H1 (cell line): Measurements from ENCODE around the gene ELOVL5. TPM values are rescaled to one million over a fixed set of nuclear protein-coding genes. Genes with fewer than 3 reads are reported as not detected.

Source experiments
- CTCF ChIA-PET: fragments of 300-600 bp; sonication (Branson Sonifier 250); formaldehyde crosslinking; loops from one replicate; lab custom pipeline; 2021; ENCODE audit not compliant: partially characterized antibody; lab: Charles Lee
- POLR2A ChIA-PET: fragments of 300-600 bp; sonication (Branson Sonifier 250); formaldehyde crosslinking; loops from one replicate; lab custom pipeline; 2021; ENCODE audit warnings: inconsistent platforms; ENCODE audit not compliant: partially characterized antibody; lab: Charles Lee
- DNase-seq, 2 experiments: peaks; one replicate each; pipeline versions ENCODE4 v3.0.0 to v3.0.0-alpha.2; 2010 to 2022; ENCODE audit warnings: low spot score in 2 of 2, low read depth in 1 of 2, mixed read lengths in 1 of 2
- FAIRE-seq: peaks from 2 replicates; lab custom pipeline; 2011; peaks lifted over from hg19 to GRCh38; lab: Jason Lieb, UNC
- H2AFZ ChIP-seq: 2 replicates; pipeline ENCODE4 v1.8.1; 2012; ENCODE audit warnings: low read length, inconsistent platforms
- H2AK5ac ChIP-seq: 2 replicates; pipeline ENCODE4 v1.6.1; 2013; ENCODE audit warnings: low read depth, low read length
- H2BK120ac ChIP-seq: replicated peaks from 2 replicates; pipeline ENCODE3; 2013; ENCODE audit warnings: low read depth, low read length, inconsistent platforms
- H2BK12ac ChIP-seq: 2 replicates; pipeline ENCODE4 v1.6.1; 2013; ENCODE audit warnings: low read depth, low read length
- H2BK15ac ChIP-seq: 2 replicates; pipeline ENCODE4 v1.6.1; 2013; ENCODE audit warnings: low read length
- H2BK20ac ChIP-seq: 2 replicates; pipeline ENCODE4 v1.6.1; 2013; ENCODE audit warnings: low read length
- H2BK5ac ChIP-seq: 2 replicates; pipeline ENCODE4 v1.6.1; 2013; ENCODE audit warnings: low read depth, low read length
- H3K14ac ChIP-seq: 2 replicates; pipeline ENCODE4 v1.6.1; 2013; ENCODE audit warnings: inconsistent platforms; ENCODE audit not compliant: insufficient read length
- H3K18ac ChIP-seq: 2 replicates; pipeline ENCODE4 v1.6.1; 2013; ENCODE audit warnings: low read length; ENCODE audit errors: extremely low read depth
- H3K23ac ChIP-seq: 2 replicates; pipeline ENCODE4 v1.6.1; 2013; ENCODE audit warnings: inconsistent platforms; ENCODE audit not compliant: insufficient read length
- H3K23me2 ChIP-seq: 2 replicates; pipeline ENCODE4 v1.6.1; 2013; ENCODE audit warnings: low read depth, low read length
- H3K27ac ChIP-seq: 2 replicates; pipeline ENCODE4 v1.6.1; 2011; ENCODE audit warnings: low read depth, low read length, inconsistent platforms
- H3K27me3 ChIP-seq, 4 experiments: replicated peaks in 1 of 4; 1 replicate in 1 of 4; 2 replicates in 3 of 4; pipeline versions ENCODE4 v1.6.1 to v1.8.1; 2011 to 2013; ENCODE audit warnings: low read length in 3 of 4, mild to moderate bottlenecking in 3 of 4, inconsistent platforms in 2 of 4, mixed read lengths in 2 of 4, moderate library complexity in 1 of 4; ENCODE audit not compliant: control insufficient read depth in 3 of 4, insufficient read depth in 3 of 4; ENCODE audit errors: extremely low read depth in 1 of 4
- H3K36me3 ChIP-seq, 4 experiments: 2 replicates each; pipeline versions ENCODE4 v1.6.1 to v1.8.1; 2011 to 2013; ENCODE audit warnings: mild to moderate bottlenecking in 4 of 4, low read length in 3 of 4, moderate library complexity in 2 of 4, control low read depth in 1 of 4, inconsistent platforms in 1 of 4; ENCODE audit not compliant: insufficient read depth in 4 of 4, control insufficient read depth in 2 of 4
- H3K4ac ChIP-seq: replicated peaks from 2 replicates; pipeline ENCODE3; 2013; ENCODE audit warnings: low read length, low read depth, mixed read lengths, inconsistent platforms; ENCODE audit not compliant: insufficient read length
- H3K4me1 ChIP-seq, 4 experiments: replicated peaks in 1 of 4; 1 replicate in 1 of 4; 2 replicates in 3 of 4; pipeline versions ENCODE4 v1.6.1 to v1.8.1; 2011 to 2013; ENCODE audit warnings: low read length in 3 of 4, inconsistent platforms in 2 of 4, mixed read lengths in 1 of 4; ENCODE audit not compliant: insufficient read depth in 4 of 4, control insufficient read depth in 3 of 4
- H3K4me2 ChIP-seq, 2 experiments: 2 replicates each; pipeline versions ENCODE4 v1.6.1 to v1.8.1; 2011 to 2013; ENCODE audit warnings: low read depth in 2 of 2, low read length in 2 of 2, control low read depth in 1 of 2, inconsistent platforms in 1 of 2, mild to moderate bottlenecking in 1 of 2; ENCODE audit not compliant: insufficient read depth in 1 of 2
- H3K4me3 ChIP-seq, 4 experiments: fragments of 200-600, 300-600 bp in 1 of 4; sonication (generic), shearing (Covaris generic), sonication (Bioruptor Twin) in 1 of 4; 2 replicates each; pipeline versions ENCODE4 v1.5.1 to v1.8.1; 2011 to 2016; ENCODE audit warnings: low read length in 4 of 4, low read depth in 3 of 4, control low read depth in 2 of 4, inconsistent platforms in 2 of 4, mild to moderate bottlenecking in 2 of 4, mixed read lengths in 1 of 4, moderate library complexity in 1 of 4; ENCODE audit not compliant: insufficient read depth in 2 of 4; ENCODE audit errors: extremely low read depth in 1 of 4
- H3K56ac ChIP-seq: replicated peaks from 2 replicates; pipeline ENCODE3; 2013; ENCODE audit warnings: low read depth, mild to moderate bottlenecking, mixed read lengths, low read length, inconsistent platforms; ENCODE audit not compliant: insufficient read length
- H3K79me1 ChIP-seq: 2 replicates; pipeline ENCODE4 v1.6.1; 2013; ENCODE audit warnings: low read depth, low read length, control low read depth
- H3K79me2 ChIP-seq, 2 experiments: 2 replicates each; pipeline versions ENCODE4 v1.6.1 to v1.8.1; 2012 to 2013; ENCODE audit warnings: low read length in 2 of 2, mild to moderate bottlenecking in 2 of 2, inconsistent platforms in 1 of 2; ENCODE audit not compliant: insufficient read depth in 2 of 2, control insufficient read depth in 1 of 2
- H3K9ac ChIP-seq, 4 experiments: replicated peaks in 1 of 4; 1 replicate in 1 of 4; 2 replicates in 3 of 4; pipeline versions ENCODE4 v1.6.1 to v1.8.1; 2011 to 2013; ENCODE audit warnings: low read depth in 3 of 4, low read length in 3 of 4, control low read depth in 2 of 4, mild to moderate bottlenecking in 2 of 4, moderate library complexity in 2 of 4, inconsistent platforms in 1 of 4; ENCODE audit errors: extremely low read depth in 1 of 4
- H3K9me3 ChIP-seq, 2 experiments: 2 replicates each; pipeline versions ENCODE4 v1.6.1 to v1.8.1; 2012 to 2013; ENCODE audit warnings: mild to moderate bottlenecking in 2 of 2, moderate library complexity in 2 of 2, control low read depth in 1 of 2, inconsistent platforms in 1 of 2, low read depth in 1 of 2, low read length in 1 of 2, mixed read lengths in 1 of 2; ENCODE audit not compliant: insufficient read depth in 2 of 2
- H4K20me1 ChIP-seq, 2 experiments: replicated peaks in 1 of 2; 2 replicates each; pipeline versions ENCODE3 to v1.8.1; 2011 to 2013; ENCODE audit warnings: inconsistent platforms in 2 of 2, low read length in 2 of 2, mild to moderate bottlenecking in 1 of 2; ENCODE audit not compliant: insufficient read depth in 2 of 2, control insufficient read depth in 1 of 2
- H4K5ac ChIP-seq: 2 replicates; pipeline ENCODE4 v1.6.1; 2013; ENCODE audit warnings: low read length, low read depth, mixed read lengths, inconsistent platforms; ENCODE audit not compliant: insufficient read length
- H4K8ac ChIP-seq: 2 replicates; pipeline ENCODE4 v1.8.0; 2013; ENCODE audit warnings: mild to moderate bottlenecking, moderate library complexity, low read length, inconsistent platforms; ENCODE audit not compliant: insufficient read depth; ENCODE audit errors: extremely low read depth
- H4K91ac ChIP-seq: replicated peaks from 2 replicates; pipeline ENCODE3; 2013; ENCODE audit warnings: low read length, mixed read lengths, inconsistent platforms; ENCODE audit not compliant: insufficient read length
- TAF1 ChIP-seq: IDR thresholded peaks from 2 replicates; pipeline ENCODE4 v1.6.1; 2011; ENCODE audit warnings: mild to moderate bottlenecking, low read depth, low read length
- WGBS, 2 experiments: shearing (Covaris generic) in 1 of 2; methylation state at CpG; one replicate each; pipeline versions ENCODE4 v1.1.6 to v1.1.7; 2013 to 2015; ENCODE audit warnings: low lambda C conversion rate in 2 of 2, mixed read lengths in 2 of 2, inconsistent platforms in 1 of 2, low coverage in 1 of 2, missing lambda C conversion rate in 1 of 2; ENCODE audit not compliant: insufficient replicate concordance in 2 of 2, insufficient coverage in 1 of 2, insufficient read length in 1 of 2; ENCODE audit errors: extremely low coverage in 1 of 2, missing lambda C conversion rate in 1 of 2; 5-methylcytosine and 5-hydroxymethylcytosine counted together
- polyA plus RNA-seq, 7 experiments: library from polyadenylated mRNA; depleted of rRNA in 3 of 7; stranded (reverse) in 5 of 7; unstranded in 2 of 7; fragments of >200 nt in 5 of 7; fragments of 200-250 nt in 2 of 7; gene quantifications; 1 replicate in 5 of 7; 2 replicates in 1 of 7; 4 replicates in 1 of 7; pipeline versions ENCODE4 v1.2.1 to v1.2.3, GENCODE V29; 2011 to 2013; ENCODE audit warnings: missing spikeins in 2 of 7, mixed read lengths in 2 of 7
- total RNA-seq: library from RNA; stranded (reverse); fragmentation: NEBNext Ultra II Directional; extraction: Animal tissue kit (Norgen Biotek cat#: 25700); gene quantifications from 2 replicates; pipeline ENCODE4 v1.2.1, GENCODE V29; 2021

The ELOVL5 gene
- total and polyA plus RNA-seq, 2 of the 8 experiments (the other 6 are each of a cell fraction or from before 2014, with no cell fraction given) = 113 to 156 TPM

DNA sequence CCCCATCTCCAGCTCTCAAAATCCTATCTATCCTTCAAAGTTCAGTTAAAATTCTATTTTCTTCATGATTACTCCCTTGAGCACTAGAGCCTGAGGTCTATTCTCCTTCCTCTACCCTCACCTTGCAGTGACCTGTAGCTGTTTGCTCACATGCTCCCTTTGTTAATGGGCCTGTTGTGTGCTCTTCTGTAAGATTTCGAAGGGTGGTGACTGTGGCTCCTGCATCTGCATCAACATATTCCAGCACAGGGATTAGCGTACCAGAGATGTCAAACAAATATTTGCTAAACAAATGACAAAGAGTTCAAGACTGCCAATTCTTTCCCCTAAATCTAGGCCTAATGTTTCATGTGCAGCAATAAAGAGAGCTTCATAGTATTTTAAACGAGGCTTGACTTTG is 69.5 kb downstream of the ELOVL5 start:
- Histone ChIP-seq H2BK5ac (no peak overlapping the region), H3K9me3 (no peaks in the 10 kb centered on the region), H3K56ac (no peak overlapping the region), H3K79me1 (peaks cover 2% of the 10 kb centered on the region), H4K20me1 (peaks cover 3 to 9% of the 10 kb centered on the region in 2 experiments), H3K4me3 (no peak overlapping the region), H3K4me2 (no peak overlapping the region), H3K27me3 (no peaks in the 10 kb centered on the region), H3K4me1 (no peaks in the 10 kb centered on the region), H3K9ac (no peak overlapping the region), H2BK120ac (no peak overlapping the region), H3K27ac (no peak overlapping the region), H2AK5ac (no peak overlapping the region), H4K5ac (no peak overlapping the region), H3K23ac (no peak overlapping the region), H2BK12ac (no peak overlapping the region), H3K14ac (no peak overlapping the region), H3K36me3 (peaks cover 6 to 20% (median 12%) of the 10 kb centered on the region in 4 experiments; a peak in 6 of 8 replicates), H3K18ac (no peak overlapping the region), H4K91ac (no peak overlapping the region), H3K4ac (no peak overlapping the region), H2BK20ac (no peak overlapping the region), H4K8ac (no peak overlapping the region), H2BK15ac (no peak overlapping the region), H3K23me2 (no peaks in the 10 kb centered on the region), H2AFZ (no peak overlapping the region), H3K79me2 (peaks cover 0 to 11% of the 10 kb centered on the region in 2 experiments; a peak in 1 of 4 replicates)
- CTCF ChIA-PET = interaction anchor here (0.8 to 2.3 kb wide), 8 partner anchors 13 to 283 kb away, joined by 3 to 6 read pairs (median 4); no protein-coding TSS in a partner anchor
- 86% methylated on average over 3 of the region's 3 CpGs; no CpG with 5 or more reads in 1 of the 2 experiments for WGBS, 2 experiments
- FAIRE-seq (no peak), DNase-seq (no peak)
- TF ChIP-seq TAF1 = no peak
- POLR2A ChIA-PET = interaction anchor here (0.7 kb wide), 1 partner anchor 22 kb away, joined by 3 read pairs; no protein-coding TSS in a partner anchor
